NCI-H2227 (cell line): ENCODE measurements around the gene XPNPEP1.
"Not testable (repeated sequence)": the region's sequence is repeated elsewhere in the genome, so short reads cannot be mapped to it uniquely, and the experiment has no call there.

Source experiments
- DNase-seq: peaks from one replicate; lab custom pipeline; 2025; ENCODE audit not compliant: unreplicated experiment; lab: John Stamatoyannopoulos, UW

The XPNPEP1 gene

GRCh38 chr10:109924967-109925620, 1.8 kb upstream of the XPNPEP1 start:
- DNase-seq, result no peak

- DNase-seq, result no peak
These were observed 776 bp upstream of the XPNPEP1 start for GRCh38 chr10:109924087-109924486.

- DNase-seq, result no peak
These were observed 844 bp downstream of the XPNPEP1 start for GRCh38 chr10:109922358-109922975.

- DNase-seq, result no peak
These were observed 3.3 kb downstream of the XPNPEP1 start for GRCh38 chr10:109920016-109920415.

GRCh38 chr10:109919220-109919619, 4.1 kb downstream of the XPNPEP1 start:
- no peak for DNase-seq

GRCh38 chr10:109918707-109919106, 4.6 kb downstream of the XPNPEP1 start:
- not testable (repeated sequence) for DNase-seq

GRCh38 chr10:109915566-109915965, 7.7 kb downstream of the XPNPEP1 start:
- no peak for DNase-seq

GRCh38 chr10:109914966-109915365, 8.3 kb downstream of the XPNPEP1 start:
- no peak for DNase-seq

GRCh38 chr10:109913306-109913892, 9.9 kb downstream of the XPNPEP1 start:
- no peak for DNase-seq

GRCh38 chr10:109912335-109913281, 10.7 kb downstream of the XPNPEP1 start:
- no peak for DNase-seq

- DNase-seq, result no peak
These were observed 11.4 kb downstream of the XPNPEP1 start for GRCh38 chr10:109911903-109912302.

GRCh38 chr10:109906316-109906715, 17.0 kb downstream of the XPNPEP1 start:
- no peak for DNase-seq

- no peak for DNase-seq
These were observed 18.9 kb downstream of the XPNPEP1 start for GRCh38 chr10:109904397-109904796.

- no peak for DNase-seq
These were observed 20.0 kb downstream of the XPNPEP1 start for GRCh38 chr10:109902992-109903947.

- no peak for DNase-seq
These were observed 23.7 kb downstream of the XPNPEP1 start for GRCh38 chr10:109899356-109900331.

GRCh38 chr10:109898666-109899355, 24.5 kb downstream of the XPNPEP1 start:
- no peak for DNase-seq

- no peak for DNase-seq
These were observed 25.3 kb downstream of the XPNPEP1 start for GRCh38 chr10:109898007-109898406.

GRCh38 chr10:109895848-109896247, 27.5 kb downstream of the XPNPEP1 start:
- DNase-seq, result no peak
